Measurements from ENCODE around the gene EIF2D.
"Not testable (repeated sequence)": the region's sequence is repeated elsewhere in the genome, so short reads cannot be mapped to it uniquely, and the experiment has no call there.

The EIF2D gene

DNA sequence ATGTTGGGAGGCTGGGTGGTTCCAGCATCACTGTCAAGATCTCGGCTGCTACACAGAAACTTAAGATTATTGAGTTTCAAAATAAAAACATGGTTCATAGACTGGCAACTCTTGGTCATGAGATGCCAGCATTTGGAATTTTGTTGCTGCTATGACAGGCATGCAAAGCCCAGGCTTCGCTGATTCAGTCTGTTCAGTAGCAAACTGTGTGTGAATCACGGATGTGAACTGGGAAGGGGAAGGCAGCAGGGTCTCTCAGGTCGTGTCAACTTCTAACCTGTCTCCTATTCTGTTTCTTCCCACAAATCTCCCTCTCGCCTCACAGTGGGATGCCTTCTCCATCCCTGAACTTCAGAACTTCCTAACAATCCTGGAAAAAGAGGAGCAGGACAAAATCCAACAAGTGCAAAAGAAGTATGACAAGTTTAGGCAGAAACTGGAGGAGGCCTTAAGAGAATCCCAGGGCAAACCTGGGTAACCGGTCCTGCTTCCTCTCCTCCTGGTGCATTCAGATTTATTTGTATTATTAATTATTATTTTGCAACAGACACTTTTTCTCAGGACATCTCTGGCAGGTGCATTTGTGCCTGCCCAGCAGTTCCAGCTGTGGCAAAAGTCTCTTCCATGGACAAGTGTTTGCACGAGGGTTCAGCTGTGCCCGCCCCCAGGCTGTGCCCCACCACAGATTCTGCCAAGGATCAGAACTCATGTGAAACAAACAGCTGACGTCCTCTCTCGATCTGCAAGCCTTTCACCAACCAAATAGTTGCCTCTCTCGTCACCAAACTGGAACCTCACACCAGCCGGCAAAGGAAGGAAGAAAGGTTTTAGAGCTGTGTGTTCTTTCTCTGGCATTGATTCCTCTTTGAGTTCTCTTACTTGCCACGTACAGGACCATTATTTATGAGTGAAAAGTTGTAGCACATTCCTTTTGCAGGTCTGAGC lies 25.5 kb downstream of the EIF2D start:
- no peak for DNase-seq

DNA sequence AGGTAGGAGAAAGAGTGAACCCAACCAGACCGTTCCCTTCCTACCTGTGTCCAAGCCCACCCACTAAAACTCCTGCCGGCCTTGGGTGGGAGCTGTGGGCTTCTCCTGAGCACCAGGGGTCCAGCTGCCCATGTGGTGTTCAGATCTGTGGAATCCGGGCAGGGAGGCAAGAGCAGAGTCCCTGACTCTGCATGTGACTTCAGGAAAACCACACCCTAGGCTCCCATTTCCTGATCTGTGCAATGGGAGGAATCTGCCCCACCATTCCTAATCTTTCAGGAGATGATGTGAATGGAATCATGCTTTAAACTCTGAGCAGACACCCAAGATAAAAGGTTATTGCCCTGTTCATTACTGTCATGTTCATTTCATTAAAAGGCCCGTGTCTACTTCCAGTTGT lies 27.6 kb downstream of the EIF2D start:
- no peak for DNase-seq

DNA sequence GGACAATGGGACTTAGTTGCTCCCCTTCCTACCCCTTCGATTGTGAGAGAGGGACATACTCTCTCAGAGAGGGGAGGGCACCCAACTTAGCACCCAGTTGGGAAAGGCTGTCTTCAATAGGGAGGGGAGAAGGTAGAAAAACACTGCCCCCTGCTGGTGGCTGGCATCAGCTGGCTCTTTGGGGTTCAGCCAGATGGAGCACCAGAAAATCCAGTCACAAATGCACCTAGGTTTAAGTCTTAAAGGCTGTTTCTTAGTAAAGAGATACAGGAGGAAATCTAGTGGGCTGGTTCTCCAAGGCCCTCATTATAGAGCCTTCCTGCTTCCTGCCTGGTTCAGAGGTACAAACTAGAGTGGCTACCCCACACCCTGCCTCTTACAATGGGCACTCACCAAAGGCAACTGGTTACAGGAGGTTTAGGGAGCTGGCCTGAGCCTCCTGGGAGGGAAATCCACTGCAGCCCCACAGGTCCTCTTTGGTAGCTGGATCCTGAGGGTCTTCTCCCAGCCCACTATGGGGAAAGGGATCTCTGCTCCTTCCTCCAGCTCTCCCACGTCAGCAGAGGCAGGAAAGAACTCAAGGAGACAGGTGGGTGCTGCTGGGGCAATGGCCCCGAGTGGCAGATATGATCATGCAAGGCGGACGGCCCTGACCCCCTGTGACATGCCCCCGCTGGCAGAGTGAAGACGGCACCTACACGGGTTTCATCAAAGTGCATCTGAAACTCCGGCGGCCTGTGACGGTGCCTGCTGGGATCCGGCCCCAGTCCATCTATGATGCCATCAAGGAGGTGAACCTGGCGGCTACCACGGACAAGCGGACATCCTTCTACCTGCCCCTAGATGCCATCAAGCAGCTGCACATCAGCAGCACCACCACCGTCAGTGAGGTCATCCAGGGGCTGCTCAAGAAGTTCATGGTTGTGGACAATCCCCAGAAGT lies 28.3 kb downstream of the EIF2D start:
- DNase-seq, result peak; percentile 77

DNA sequence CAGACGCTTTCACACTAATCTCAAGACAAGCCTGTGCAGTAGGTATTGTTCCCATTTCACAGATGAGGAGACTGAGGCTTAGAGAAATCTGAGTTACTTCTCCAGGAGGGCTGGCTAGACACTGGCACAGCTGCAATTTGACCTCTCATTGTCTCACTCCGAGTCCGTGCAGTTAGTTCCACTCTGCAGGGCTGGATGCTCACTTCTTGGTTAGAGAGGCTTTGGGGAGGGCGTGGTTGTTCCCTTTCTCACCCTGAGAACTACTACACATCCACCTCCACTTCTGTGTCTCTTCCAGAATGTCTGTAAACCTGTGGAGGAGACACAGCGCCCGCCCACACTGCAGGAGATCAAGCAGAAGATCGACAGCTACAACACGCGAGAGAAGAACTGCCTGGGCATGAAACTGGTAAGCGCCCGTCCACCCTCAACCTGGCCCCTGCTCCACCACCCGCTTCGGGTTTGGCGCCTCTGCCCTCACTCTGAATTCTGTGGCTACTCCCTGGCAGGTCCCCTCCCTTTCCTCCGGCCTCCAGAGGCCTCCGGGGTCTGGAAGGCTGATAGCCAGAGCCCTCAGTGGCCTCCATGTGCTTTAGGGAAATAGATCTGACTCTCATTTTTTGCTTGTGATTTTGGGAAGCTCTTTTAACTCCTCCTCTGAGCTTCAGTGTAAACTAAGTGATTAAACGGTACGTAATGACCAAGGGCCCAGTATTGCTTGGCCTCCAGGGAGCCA lies 29.1 kb downstream of the EIF2D start:
- no peak for DNase-seq

DNA sequence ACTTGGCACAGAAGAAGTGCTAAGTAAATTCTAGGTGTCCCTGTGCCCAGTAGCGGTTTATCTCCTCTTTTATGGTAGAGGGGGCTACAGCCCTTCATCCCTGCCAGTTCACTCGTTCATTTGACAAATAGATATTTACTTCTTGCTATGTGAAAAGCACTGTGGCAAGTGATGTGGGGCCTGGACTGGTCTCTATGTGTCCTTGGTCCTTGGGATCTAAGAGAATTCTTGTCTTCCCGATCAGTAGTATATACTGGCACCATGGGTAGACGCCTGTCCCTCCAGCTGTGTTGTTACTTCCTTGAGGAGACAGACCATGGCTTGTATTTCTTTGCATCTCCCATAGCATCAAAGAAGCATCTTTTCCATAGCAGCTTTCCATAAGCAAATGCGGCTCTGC lies 29.7 kb downstream of the EIF2D start:
- DNase-seq, result no peak

DNA sequence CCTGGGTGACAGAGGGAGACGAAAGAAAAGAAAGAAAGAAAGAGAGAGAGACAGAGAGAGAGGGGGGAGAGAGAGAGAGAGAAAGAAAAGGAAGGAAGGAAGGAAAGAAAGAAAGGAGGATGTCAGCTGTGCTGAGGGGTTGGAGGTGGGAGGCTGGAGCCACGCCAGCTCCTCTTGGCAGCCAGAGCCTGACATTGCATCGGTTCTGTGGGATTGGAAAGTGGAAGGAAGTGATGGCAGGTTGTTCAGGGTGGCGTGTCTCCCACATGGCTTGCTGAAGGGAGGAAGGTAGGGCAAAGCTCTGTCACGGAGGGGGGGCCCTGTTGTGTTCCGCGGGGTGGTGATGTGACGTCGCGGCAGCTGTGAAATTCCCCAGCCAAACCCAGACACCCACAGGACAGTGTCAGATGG lies 30.7 kb downstream of the EIF2D start:
- peak; percentile 80 for DNase-seq

DNA sequence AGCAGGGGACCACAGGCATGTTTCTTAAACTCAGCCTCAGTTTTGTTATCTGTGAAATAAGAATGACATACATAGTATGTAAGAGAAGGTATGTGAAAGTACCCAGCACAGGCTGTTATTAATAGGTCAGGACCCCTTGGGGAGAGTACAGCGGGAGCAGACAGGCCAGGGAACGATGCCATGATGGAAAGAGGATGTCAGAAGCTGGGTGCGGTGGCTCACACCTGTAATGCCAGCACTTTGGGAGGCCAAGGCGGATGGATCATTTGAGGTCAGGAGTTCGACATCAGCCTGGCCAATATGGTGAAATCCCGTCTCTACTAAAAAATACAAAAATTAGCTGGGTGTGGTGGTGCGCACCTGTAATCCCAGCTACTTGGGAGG lies 31.2 kb downstream of the EIF2D start:
- DNase-seq, result not testable (repeated sequence)

DNA sequence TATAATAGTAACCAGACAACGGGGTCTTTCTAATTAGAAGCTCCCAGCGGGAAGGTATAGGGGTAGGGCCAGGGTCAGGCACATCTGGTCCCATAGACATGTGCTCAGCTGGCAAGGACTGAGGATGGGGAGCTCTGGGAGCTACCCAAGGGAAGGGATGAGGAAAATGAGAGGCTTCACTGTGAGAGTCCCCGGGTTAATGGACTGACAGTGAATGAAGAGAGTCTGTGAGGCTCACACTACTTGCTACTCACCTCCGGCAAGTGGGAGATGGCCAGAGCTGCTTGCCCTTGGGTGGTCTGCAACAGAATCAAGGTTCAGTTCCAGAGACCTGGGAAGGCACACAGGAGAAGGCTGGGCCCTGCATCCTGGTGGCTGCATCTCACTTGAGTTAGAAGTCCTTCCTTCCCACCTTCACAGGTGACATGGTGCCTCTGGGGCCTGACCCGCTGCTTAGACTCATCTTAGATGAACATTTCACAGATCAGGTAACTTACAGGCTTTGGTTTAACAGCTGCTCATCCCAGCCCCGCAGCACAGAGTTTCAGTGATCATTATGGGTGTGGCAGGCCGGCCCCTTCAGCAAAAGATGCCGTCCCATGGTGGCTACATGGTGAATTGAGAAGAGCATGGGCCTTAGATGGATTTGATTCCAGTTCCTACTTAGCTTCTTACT lies 31.7 kb downstream of the EIF2D start:
- DNase-seq, result no peak

DNA sequence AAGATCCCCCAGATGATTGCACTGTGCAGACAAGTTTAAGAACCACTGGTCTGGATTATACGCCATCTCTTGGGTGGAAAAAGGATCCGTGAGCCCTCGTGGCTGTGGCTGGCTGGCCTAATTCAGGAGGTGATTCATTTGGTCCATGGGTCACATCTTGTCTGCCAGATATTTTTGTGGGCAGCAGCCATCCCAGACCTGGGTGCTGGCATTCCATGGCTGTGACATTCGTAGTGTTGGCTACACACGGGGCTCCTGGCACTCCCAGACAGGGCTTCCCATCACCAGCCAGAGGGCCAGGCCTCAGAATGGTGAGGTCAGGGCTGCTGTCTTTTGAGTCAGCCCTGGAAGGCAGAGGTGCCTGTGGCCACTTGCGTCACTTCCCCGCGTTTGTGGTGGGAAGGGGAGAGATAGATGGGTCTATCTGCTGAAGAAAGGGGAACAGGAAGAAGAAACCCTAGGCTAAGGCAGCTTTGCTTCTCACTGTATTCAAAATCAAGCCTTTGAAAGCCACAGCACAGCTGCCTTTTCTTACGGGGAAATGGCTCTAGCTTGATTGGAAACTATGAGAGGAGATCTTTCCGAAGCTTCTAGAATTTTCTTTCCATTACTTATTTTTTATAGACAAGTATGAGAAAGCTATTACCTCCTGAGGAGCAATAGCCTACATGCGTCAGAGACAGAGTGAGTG lies 32.4 kb downstream of the EIF2D start:
- DNase-seq, result peak; percentile 90

DNA sequence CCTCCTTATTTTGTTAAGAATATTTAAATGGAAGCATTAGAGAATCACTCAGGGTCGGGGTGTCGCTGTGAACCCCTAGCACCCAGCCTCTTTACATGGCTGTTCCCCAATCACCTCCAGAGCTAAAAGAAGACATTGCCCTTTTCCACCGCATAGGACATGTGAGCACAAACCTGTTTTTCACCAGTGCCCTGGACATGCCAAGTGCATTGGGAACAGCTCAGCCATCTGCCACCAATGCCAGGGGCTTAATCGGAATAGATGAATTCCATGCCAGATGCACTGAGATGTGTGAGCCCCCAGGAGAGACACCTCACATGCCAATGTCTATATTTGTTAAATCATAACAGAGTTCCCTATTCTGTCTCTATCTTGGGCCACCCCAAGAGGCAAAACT lies 33.3 kb downstream of the EIF2D start:
- DNase-seq, result no peak

DNA sequence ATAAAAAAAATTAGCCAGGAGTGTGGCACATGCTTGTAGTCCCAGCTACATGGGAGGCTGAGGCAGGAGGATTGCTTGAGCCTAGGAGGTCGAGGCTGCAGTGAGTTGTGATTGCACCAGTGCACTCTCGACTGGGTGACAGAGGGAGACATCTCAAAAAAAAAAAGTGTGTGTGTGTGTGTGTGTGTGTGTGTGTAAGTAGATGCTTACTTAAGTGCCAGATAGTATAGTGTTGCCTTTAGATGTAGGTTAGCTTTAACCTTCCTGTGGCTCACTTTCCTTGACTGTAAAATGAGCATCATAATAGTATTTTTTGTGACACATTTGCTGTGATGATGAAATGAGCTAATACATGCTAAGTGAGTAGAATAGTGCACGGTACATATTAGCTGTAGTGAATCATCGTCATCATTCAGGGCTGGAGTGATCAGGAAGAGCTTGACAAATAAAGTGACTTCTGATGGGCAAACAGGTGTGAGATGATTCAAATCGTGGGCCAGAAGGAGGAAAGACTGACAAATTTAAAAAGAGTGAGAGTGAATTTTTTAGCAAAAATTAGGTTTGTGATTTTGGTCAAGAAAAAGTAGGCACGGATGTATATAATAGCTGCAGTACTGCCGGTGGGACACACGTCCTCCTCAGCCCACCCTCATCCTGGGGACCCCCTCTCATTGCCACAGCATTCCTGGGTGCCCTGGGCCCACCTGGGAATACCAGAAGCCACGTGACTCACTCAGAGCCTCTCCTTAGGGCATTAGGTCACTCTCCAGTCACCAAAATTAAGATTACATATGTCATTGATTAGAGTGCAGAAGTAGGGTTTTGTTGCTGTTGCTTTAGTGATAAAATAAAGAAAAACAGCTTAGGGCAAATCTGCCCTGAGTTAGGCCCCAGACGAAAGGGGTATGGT lies 33.9 kb downstream of the EIF2D start:
- DNase-seq, result no peak

DNA sequence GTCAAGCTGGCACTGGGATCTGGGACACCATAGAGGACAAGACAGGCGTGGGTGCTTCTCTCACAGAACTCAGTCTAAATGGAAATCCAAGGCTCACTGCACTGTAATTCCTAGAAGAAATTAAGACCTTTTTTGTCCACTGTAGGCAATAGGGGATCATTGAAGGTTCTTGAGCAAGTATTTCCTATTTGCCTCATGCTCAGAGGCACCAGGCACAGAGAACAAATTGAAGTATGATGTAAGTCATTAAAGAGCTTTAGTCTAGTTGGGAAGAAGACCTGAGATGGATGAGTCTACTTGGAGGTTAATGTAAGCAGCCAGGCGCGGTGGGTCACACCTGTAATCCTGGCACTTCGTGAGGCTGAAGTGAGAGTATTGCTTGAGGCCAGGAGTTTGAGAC lies 34.6 kb downstream of the EIF2D start:
- DNase-seq, result no peak

DNA sequence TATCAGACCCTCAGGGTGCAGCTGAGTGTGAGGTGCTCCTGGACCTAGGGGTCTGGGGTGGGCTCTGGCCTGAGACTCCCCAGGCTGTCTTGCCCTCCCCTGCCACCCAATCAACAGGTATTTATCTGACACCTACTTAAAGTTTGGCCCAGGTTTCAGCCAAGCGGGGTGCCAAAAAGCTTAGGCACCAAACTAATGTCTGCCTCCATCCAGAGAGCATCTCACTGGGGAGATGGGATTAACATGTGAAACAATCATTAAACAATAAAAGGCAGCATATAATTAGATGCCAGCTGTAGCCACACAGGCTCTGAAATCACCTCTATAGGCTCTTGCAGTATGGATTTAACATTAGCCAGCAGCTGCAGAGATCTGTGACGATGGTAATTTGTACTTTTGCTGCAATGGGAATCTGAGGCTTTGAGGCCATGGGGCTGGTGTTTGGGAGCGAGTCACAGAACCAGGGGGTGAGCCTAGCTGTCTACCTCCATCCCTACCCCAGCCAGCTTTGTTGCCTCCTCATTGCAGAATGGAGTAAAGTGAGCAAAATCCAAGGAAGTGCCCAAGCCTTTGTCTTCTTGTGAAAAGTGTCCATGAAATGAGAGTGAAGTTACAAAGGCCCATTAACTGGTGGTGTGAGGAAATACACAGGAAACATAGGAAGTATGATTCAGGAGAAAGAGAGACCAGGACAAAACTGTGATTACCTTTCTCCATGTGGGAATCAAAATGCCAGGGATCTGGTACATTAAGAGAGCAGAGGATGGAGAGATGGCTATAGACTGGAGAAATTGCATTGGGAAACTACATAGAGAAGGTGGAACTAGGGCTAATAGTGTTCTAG lies 36.1 kb downstream of the EIF2D start:
- DNase-seq, result no peak

DNA sequence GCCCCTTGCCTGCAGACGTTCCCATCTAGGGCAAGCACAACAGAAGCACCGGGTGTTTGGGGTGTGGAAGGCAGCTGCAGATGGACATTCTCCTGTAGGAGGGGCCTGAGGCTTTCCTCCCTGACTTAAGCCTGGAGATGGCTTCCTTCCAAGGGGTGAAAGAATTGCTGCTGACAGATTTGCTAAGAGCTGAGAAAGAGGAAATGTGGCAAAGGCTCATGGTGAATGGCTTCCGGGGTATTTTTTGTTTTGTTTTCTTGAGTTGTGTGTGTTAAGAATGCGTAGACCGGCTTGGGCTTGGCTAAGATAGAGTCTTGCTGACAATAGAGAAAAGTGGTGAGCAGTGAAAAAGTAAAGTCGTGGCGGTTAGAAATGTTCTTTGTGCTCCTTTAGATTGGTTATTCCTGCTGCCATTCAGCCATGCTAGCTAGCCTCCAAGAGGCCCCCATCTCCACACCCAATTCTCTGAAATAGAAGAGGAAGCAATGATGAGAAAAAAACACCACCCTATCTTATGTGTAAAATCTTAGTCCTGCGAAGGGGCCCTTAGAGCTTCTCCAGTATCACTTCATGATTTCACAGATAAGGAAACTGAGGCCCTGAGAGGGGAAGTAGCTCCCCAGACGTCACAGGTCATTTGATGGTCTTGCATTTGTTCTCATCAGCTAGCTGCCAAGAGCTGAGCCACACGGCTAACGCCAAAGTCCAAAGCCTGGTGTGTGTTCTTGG lies 36.9 kb downstream of the EIF2D start:
- DNase-seq, result peak; percentile 84

DNA sequence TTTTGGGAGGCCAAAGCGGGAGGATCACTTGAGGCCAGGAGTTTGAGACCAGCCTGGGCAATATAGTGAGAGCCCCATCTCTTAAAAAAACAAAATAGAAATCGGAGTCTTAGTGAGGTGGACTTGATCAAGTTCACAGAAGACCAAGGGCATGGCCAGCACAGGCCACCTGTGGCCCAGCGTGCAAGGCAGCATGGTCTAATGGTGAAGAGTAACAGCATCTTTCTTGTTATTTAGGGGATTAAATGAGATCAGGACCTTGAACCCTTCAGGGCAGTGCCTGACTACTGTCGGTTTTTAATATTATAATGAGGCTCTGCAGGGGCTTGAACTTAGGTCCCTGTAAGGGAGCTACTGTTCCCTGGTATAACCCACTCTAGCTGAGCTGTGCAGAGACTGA lies 38.5 kb downstream of the EIF2D start:
- DNase-seq, result no peak

DNA sequence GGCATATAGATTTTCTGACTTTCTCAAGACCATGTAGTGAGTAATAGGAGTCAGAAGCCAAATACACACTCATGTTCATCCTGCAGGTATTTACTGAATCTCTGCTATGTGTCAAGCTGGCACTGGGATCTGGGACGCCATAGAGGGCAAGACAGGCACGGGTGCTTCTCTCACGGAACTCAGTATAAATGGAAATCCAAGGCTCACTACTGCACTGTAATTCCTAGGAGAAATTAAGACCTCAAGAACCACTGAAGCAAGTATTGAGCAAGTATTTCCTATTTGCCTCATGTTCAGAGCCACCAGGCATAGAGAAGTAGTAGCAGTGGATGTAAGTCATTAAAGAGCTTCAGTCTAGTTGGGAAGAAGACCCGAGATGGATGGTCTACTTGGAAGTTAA lies 38.9 kb downstream of the EIF2D start:
- no peak for DNase-seq

DNA sequence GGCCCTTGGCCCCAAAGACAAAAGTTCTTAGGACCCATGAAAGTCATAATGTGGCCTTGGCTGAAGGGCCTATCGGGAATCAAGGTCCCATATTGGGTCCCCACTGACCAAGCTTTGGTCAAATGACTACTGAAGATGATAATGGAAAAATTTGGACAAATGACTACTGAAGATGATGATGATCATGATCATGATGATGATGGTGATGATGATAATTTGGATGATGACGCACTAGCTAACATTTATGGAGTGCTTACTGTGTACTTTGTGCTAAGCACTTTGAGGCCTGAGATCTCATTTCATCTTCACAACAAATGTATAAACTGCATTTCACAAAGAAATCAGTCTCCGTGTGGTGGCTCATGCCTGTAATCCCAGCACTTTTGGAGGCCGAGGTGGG lies 39.4 kb downstream of the EIF2D start:
- no peak for DNase-seq

DNA sequence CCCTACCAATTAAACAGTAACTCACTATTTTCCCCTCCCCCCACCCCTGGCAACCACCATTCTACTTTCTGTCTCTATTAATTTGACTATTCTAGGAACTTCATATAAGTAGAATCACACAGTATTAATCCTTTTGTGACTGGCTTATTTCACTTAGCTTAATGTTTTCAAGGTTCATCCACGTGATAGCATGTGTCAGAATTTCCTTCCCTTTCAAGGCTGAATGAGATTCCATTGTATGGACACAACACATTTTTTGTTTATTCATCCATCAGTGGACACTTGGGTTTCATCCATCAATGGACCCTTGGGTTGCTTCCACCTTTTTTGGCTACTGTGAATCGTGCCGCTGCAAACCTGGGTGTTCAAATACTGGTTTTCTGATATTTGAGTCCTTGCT lies 41.7 kb downstream of the EIF2D start:
- no peak for DNase-seq

DNA sequence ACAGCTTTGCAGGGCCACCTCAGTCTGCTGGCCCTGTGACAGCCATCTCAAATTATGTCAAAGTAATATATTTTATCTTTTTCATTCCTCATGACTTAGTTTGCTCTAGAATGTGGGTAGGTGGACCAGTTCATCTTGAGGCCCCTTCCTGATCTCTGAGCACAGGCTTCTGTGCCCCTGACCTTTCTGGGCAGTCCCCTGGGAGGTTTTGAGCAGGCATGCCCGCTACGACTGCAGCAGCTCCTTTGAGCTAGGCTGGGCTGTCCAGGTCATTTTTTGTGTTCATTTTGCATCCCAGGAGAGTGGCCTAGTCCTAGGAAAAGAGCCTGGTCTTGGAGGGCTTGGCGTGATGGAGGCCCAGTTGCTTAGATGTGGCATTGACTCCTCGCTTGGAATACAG lies 42.7 kb downstream of the EIF2D start:
- DNase-seq, result no peak

Measured in central memory CD4-positive, alpha-beta T cell (primary cell).